ENCODE measurements around the gene COPB2.

Gene COPB2

GRCh38 chr3:139328356-139328755 is 61.1 kb downstream of the COPB2 start:
- Histone ChIP-seq H3K9ac (no peak overlapping the region), H3K36me3 (no peaks in the 10 kb centered on the region), H3K9me3 (replicated peaks in 1 of 11) (peaks cover 0 to 13% (median 0%) of the 10 kb centered on the region in 11 experiments; a peak in 5 of 22 replicates), H3K27ac (no peak overlapping the region), H3K4me2 (peak overlapping the region in 2 of 11 experiments; percentile 2 to 8; a peak in 1 of 22 replicates), H3K4me1 (peaks cover 0 to 9% (median 4%) of the 10 kb centered on the region in 10 experiments; a peak in 7 of 20 replicates), H4K20me1 (no peaks in the 10 kb centered on the region; a peak in 1 of 22 replicates), H3K4me3 (no peak overlapping the region), H3K27me3 (peaks cover 0 to 3% (median 0%) of the 10 kb centered on the region in 11 experiments; a peak in 2 of 22 replicates)
- no peak for TF ChIP-seq Cebpa-rat (IDR thresholded peaks at IDR 0.05)

GRCh38 chr3:139327861-139328260 is 61.6 kb downstream of the COPB2 start:
- peak overlapping the region in 2 of 11 experiments; percentile 2 to 8; a peak in 2 of 22 replicates for H3K4me2 ChIP-seq
- H3K36me3 ChIP-seq: no peaks in the 10 kb centered on the region
- peaks cover 0 to 9% (median 4%) of the 10 kb centered on the region in 10 experiments; a peak in 7 of 20 replicates for H3K4me1 ChIP-seq
- no peak overlapping the region for H3K4me3 ChIP-seq
- H3K27ac ChIP-seq: no peak overlapping the region
- H4K20me1 ChIP-seq: no peaks in the 10 kb centered on the region; a peak in 1 of 22 replicates
- peaks cover 0 to 13% (median 0%) of the 10 kb centered on the region in 11 experiments; a peak in 5 of 22 replicates for H3K9me3 ChIP-seq (replicated peaks in 1 of 11)
- H3K9ac ChIP-seq: no peak overlapping the region
- no peak for TF ChIP-seq Cebpa-rat (IDR thresholded peaks at IDR 0.05)
- peaks cover 0 to 3% (median 0%) of the 10 kb centered on the region in 11 experiments; a peak in 2 of 22 replicates for H3K27me3 ChIP-seq

- no peak overlapping the region for H3K4me2 ChIP-seq
- H3K36me3 ChIP-seq: no peaks in the 10 kb centered on the region
- no peak overlapping the region for H3K9ac ChIP-seq
- no peaks in the 10 kb centered on the region; a peak in 1 of 22 replicates for H4K20me1 ChIP-seq
- peaks cover 0 to 13% (median 0%) of the 10 kb centered on the region in 11 experiments; a peak in 5 of 22 replicates for H3K9me3 ChIP-seq (replicated peaks in 1 of 11)
- H3K4me3 ChIP-seq: no peak overlapping the region
- TF ChIP-seq Cebpa-rat (IDR thresholded peaks at IDR 0.05): no peak
- H3K27ac ChIP-seq: no peak overlapping the region
- H3K4me1 ChIP-seq: peaks cover 0 to 9% (median 4%) of the 10 kb centered on the region in 10 experiments; a peak in 7 of 20 replicates
- peaks cover 0 to 3% (median 0%) of the 10 kb centered on the region in 11 experiments; a peak in 2 of 22 replicates for H3K27me3 ChIP-seq
Observed at GRCh38 chr3:139327231-139327630, 62.2 kb downstream of the COPB2 start.

GRCh38 chr3:139326707-139327106 is 62.7 kb downstream of the COPB2 start:
- no peak overlapping the region for H3K4me2 ChIP-seq
- H3K4me1 ChIP-seq: peaks cover 0 to 9% (median 4%) of the 10 kb centered on the region in 10 experiments; a peak in 7 of 20 replicates
- H3K9ac ChIP-seq: no peak overlapping the region
- peaks cover 0 to 13% (median 0%) of the 10 kb centered on the region in 11 experiments; a peak in 5 of 22 replicates for H3K9me3 ChIP-seq (replicated peaks in 1 of 11)
- H3K4me3 ChIP-seq: no peak overlapping the region
- no peaks in the 10 kb centered on the region for H3K36me3 ChIP-seq
- TF ChIP-seq Cebpa-rat (IDR thresholded peaks at IDR 0.05): no peak
- H3K27ac ChIP-seq: no peak overlapping the region
- H3K27me3 ChIP-seq: peaks cover 0 to 3% (median 0%) of the 10 kb centered on the region in 11 experiments; a peak in 2 of 22 replicates
- no peaks in the 10 kb centered on the region; a peak in 1 of 22 replicates for H4K20me1 ChIP-seq

- no peak overlapping the region for H3K9ac ChIP-seq
- TF ChIP-seq Cebpa-rat (IDR thresholded peaks at IDR 0.05): no peak
Observed at GRCh38 chr3:139326131-139326530, 63.3 kb downstream of the COPB2 start.

GRCh38 chr3:139325551-139325950 is 63.9 kb downstream of the COPB2 start:
- Histone ChIP-seq H4K20me1 (no peaks in the 10 kb centered on the region; a peak in 1 of 22 replicates), H3K27ac (no peak overlapping the region), H3K9ac (no peak overlapping the region), H3K4me3 (no peak overlapping the region), H3K9me3 (replicated peaks in 1 of 11) (peaks cover 0 to 13% (median 0%) of the 10 kb centered on the region in 11 experiments; a peak in 5 of 22 replicates), H3K4me1 (peaks cover 0 to 9% (median 4%) of the 10 kb centered on the region in 10 experiments; a peak in 7 of 20 replicates), H3K4me2 (no peak overlapping the region), H3K27me3 (peaks cover 0 to 3% (median 0%) of the 10 kb centered on the region in 11 experiments; a peak in 2 of 22 replicates), H3K36me3 (no peaks in the 10 kb centered on the region)
- no peak for TF ChIP-seq Cebpa-rat (IDR thresholded peaks at IDR 0.05)

More at GRCh38 chr3:139326131-139326530, 63.3 kb downstream of the COPB2 start:
- H3K27ac ChIP-seq: no peak overlapping the region
- H3K27me3 ChIP-seq: peaks cover 0 to 3% (median 0%) of the 10 kb centered on the region in 11 experiments; a peak in 2 of 22 replicates
- peaks cover 0 to 9% (median 4%) of the 10 kb centered on the region in 10 experiments; a peak in 7 of 20 replicates for H3K4me1 ChIP-seq
- no peaks in the 10 kb centered on the region; a peak in 1 of 22 replicates for H4K20me1 ChIP-seq
- H3K9me3 ChIP-seq (replicated peaks in 1 of 11): peaks cover 0 to 13% (median 0%) of the 10 kb centered on the region in 11 experiments; a peak in 5 of 22 replicates
- H3K4me3 ChIP-seq: no peak overlapping the region
- no peaks in the 10 kb centered on the region for H3K36me3 ChIP-seq
- H3K4me2 ChIP-seq: no peak overlapping the region

- Histone ChIP-seq H3K4me1 (peaks cover 0 to 15% (median 5%) of the 10 kb centered on the region in 10 experiments; a peak in 10 of 20 replicates), H3K9ac (no peak overlapping the region), H3K4me3 (no peak overlapping the region), H3K27me3 (peaks cover 0 to 3% (median 0%) of the 10 kb centered on the region in 11 experiments; a peak in 2 of 22 replicates), H3K4me2 (no peak overlapping the region), H3K36me3 (no peaks in the 10 kb centered on the region), H3K27ac (no peak overlapping the region), H4K20me1 (no peaks in the 10 kb centered on the region; a peak in 1 of 22 replicates), H3K9me3 (replicated peaks in 1 of 11) (peaks cover 0 to 13% (median 0%) of the 10 kb centered on the region in 11 experiments; a peak in 5 of 22 replicates)
- TF ChIP-seq Cebpa-rat (IDR thresholded peaks at IDR 0.05): no peak
Observed at GRCh38 chr3:139324456-139324855, 65.0 kb downstream of the COPB2 start.

GRCh38 chr3:139323146-139323545 is 66.3 kb downstream of the COPB2 start:
- H3K4me3 ChIP-seq: no peak overlapping the region
- H4K20me1 ChIP-seq: no peaks in the 10 kb centered on the region; a peak in 1 of 22 replicates
- H3K4me1 ChIP-seq: peaks cover 0 to 9% (median 0%) of the 10 kb centered on the region in 10 experiments; a peak in 3 of 20 replicates
- H3K27me3 ChIP-seq: no peaks in the 10 kb centered on the region; a peak in 1 of 22 replicates
- no peak overlapping the region for H3K4me2 ChIP-seq
- no peak overlapping the region for H3K9ac ChIP-seq
- no peak overlapping the region for H3K27ac ChIP-seq
- TF ChIP-seq Cebpa-rat (IDR thresholded peaks at IDR 0.05): no peak
- H3K36me3 ChIP-seq: no peaks in the 10 kb centered on the region
- peaks cover 0 to 13% (median 0%) of the 10 kb centered on the region in 11 experiments; a peak in 5 of 22 replicates for H3K9me3 ChIP-seq (replicated peaks in 1 of 11)

- peaks cover 0 to 7% (median 0%) of the 10 kb centered on the region in 10 experiments; a peak in 3 of 20 replicates for H3K4me1 ChIP-seq
- H4K20me1 ChIP-seq: no peaks in the 10 kb centered on the region; a peak in 1 of 22 replicates
- no peak overlapping the region for H3K4me3 ChIP-seq
- H3K9ac ChIP-seq: no peak overlapping the region
- no peak for TF ChIP-seq Cebpa-rat (IDR thresholded peaks at IDR 0.05)
- H3K36me3 ChIP-seq: no peaks in the 10 kb centered on the region
- no peak overlapping the region for H3K27ac ChIP-seq
- H3K4me2 ChIP-seq: no peak overlapping the region
- H3K9me3 ChIP-seq (replicated peaks in 1 of 11): peaks cover 0 to 13% (median 0%) of the 10 kb centered on the region in 11 experiments; a peak in 5 of 22 replicates
- H3K27me3 ChIP-seq: no peaks in the 10 kb centered on the region
Observed at GRCh38 chr3:139322346-139322745, 67.1 kb downstream of the COPB2 start.
